ENCODE results near the gene CLDN18.

The CLDN18 gene

GRCh38 chr3:138062626-138063025 is 52.7 kb downstream of the CLDN18 start:
- peak; percentile 82 for DNase-seq (ENCODE audit: low read depth)

GRCh38 chr3:138063416-138063815 is 53.5 kb downstream of the CLDN18 start:
- DNase-seq (ENCODE audit: low read depth) = no peak

GRCh38 chr3:138065949-138066348 is 56.0 kb downstream of the CLDN18 start:
- DNase-seq (ENCODE audit: low read depth) = no peak

GRCh38 chr3:138066383-138066782 is 56.4 kb downstream of the CLDN18 start:
- no peak for DNase-seq (ENCODE audit: low read depth)

GRCh38 chr3:138066972-138067371 is 57.0 kb downstream of the CLDN18 start:
- DNase-seq (ENCODE audit: low read depth) = no peak

- no peak for DNase-seq (ENCODE audit: low read depth)
Measured at GRCh38 chr3:138068046-138068445, 58.1 kb downstream of the CLDN18 start.

- peak; percentile 68 for DNase-seq (ENCODE audit: low read depth)
Measured at GRCh38 chr3:138068579-138069174, 58.7 kb downstream of the CLDN18 start.

- DNase-seq (ENCODE audit: low read depth) = no peak
Measured at GRCh38 chr3:138070006-138070405, 60.0 kb downstream of the CLDN18 start.

- no peak for DNase-seq (ENCODE audit: low read depth)
Measured at GRCh38 chr3:138072796-138073195, 62.8 kb downstream of the CLDN18 start.

- peak; percentile 78 for DNase-seq (ENCODE audit: low read depth)
Measured at GRCh38 chr3:138078096-138078495, 68.1 kb downstream of the CLDN18 start.

- peak; percentile 99 for DNase-seq (ENCODE audit: low read depth)
Measured at GRCh38 chr3:138078901-138079344, 69.0 kb downstream of the CLDN18 start.

GRCh38 chr3:138079901-138080300 is 69.9 kb downstream of the CLDN18 start:
- no peak for DNase-seq (ENCODE audit: low read depth)

- peak; percentile 66 for DNase-seq (ENCODE audit: low read depth)
Measured at GRCh38 chr3:138081371-138082084, 71.6 kb downstream of the CLDN18 start.

GRCh38 chr3:138082085-138082991 is 72.4 kb downstream of the CLDN18 start:
- DNase-seq (ENCODE audit: low read depth) = peak; percentile 93

- peak; percentile 70 for DNase-seq (ENCODE audit: low read depth)
Measured at GRCh38 chr3:138082992-138083386, 73.0 kb downstream of the CLDN18 start.
